ENCODE data around the gene SCAMP2. TPM values are rescaled to one million over a fixed set of nuclear protein-coding genes. Genes with fewer than 3 reads are reported as not detected.

SCAMP2 gene
- total and polyA plus RNA-seq, 2 of the 13 experiments (the other 11 are each of a cell fraction or from before 2014, with no cell fraction given): 34.8 to 121 TPM

DNA sequence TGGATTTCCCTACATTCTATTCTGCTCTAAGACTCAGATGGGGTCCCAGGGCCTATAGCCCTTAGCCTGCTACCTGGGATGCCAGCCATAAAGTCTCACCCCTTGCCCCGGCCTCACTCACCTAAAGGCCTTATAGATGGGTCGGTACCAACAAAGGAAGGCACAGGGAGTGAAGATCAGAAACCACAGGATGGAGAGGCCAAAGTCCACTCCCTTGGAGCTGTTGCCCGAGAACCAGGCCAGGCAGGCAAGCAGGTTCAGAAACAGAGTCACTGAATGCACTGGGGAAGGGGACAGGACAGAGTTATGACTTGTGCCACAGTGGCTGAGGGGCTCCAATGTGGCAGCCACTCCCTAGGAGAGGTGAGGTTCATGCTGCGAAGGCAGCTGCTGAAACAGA lies 22.8 kb downstream of the SCAMP2 start (continued):
- TF ChIP-seq NFKBIZ (CRISPR knock-in tag; IDR thresholded peaks at IDR 0.05) (no peak), ZNF337 (CRISPR knock-in tag; IDR thresholded peaks at IDR 0.05; ENCODE audit: borderline replicate concordance, low read depth) (no peak), ZNF224 (CRISPR knock-in tag; IDR thresholded peaks at IDR 0.05) (no peak), NCOA2 (CRISPR knock-in tag; IDR thresholded peaks at IDR 0.05) (no peak)

GRCh38 chr15:74847432-74847831 lies 25.7 kb downstream of the SCAMP2 start:
- peaks cover 20 to 62% of the 10 kb centered on the region in 2 experiments; a peak in 4 of 5 replicates for H3K36me3 ChIP-seq (replicated peaks in 1 of 2; ENCODE audit: control insufficient read depth in 1 of 2, insufficient read depth in 2 of 2, low read length in 2 of 2)
- FAIRE-seq: no peak
- no TSS peak for BruUV-seq (replicated peaks)
- no peaks in the 10 kb centered on the region for H3K27me3 ChIP-seq (ENCODE audit: control insufficient read depth in 1 of 2, insufficient read depth in 2 of 2, low read length in 2 of 2)
- TF ChIP-seq ZNF350 (CRISPR knock-in tag; IDR thresholded peaks at IDR 0.05; ENCODE audit: borderline replicate concordance, low read depth) (no peak), ZNF274 (CRISPR knock-in tag; IDR thresholded peaks at IDR 0.05) (no peak), ZNF512 (CRISPR knock-in tag; IDR thresholded peaks at IDR 0.05) (no peak), MXD3 (CRISPR knock-in tag; IDR thresholded peaks at IDR 0.05) (no peak), GPN1 (CRISPR knock-in tag; IDR thresholded peaks at IDR 0.05; ENCODE audit: borderline replicate concordance) (no peak), ZNF530 (CRISPR knock-in tag; IDR thresholded peaks at IDR 0.05; ENCODE audit: low read depth) (no peak), SUZ12 (IDR thresholded peaks at IDR 0.05; ENCODE audit: low read depth, low read length) (no peak), ZNF672 (CRISPR knock-in tag; IDR thresholded peaks at IDR 0.05) (no peak), ZNF382 (CRISPR knock-in tag; IDR thresholded peaks at IDR 0.05; ENCODE audit: borderline replicate concordance) (no peak), TARDBP (CRISPR knock-in tag; IDR thresholded peaks at IDR 0.05) (no peak), TIGD3 (CRISPR knock-in tag; IDR thresholded peaks at IDR 0.05; ENCODE audit: borderline replicate concordance) (no peak), ZFY (CRISPR knock-in tag; IDR thresholded peaks at IDR 0.05) (no peak), ZNF430 (CRISPR knock-in tag; IDR thresholded peaks at IDR 0.05) (no peak), ZBTB20 (CRISPR knock-in tag; IDR thresholded peaks at IDR 0.05; ENCODE audit: borderline replicate concordance, low read depth) (no peak)
- H3K27ac ChIP-seq (ENCODE audit: extremely low read length, insufficient read depth, low read length): no peak overlapping the region
- no peaks in the 10 kb centered on the region for H4K20me1 ChIP-seq (ENCODE audit: insufficient read depth, low read length)
- H3K4me1 ChIP-seq (ENCODE audit: insufficient read depth, low read length): peaks cover 20% of the 10 kb centered on the region
- H3K79me2 ChIP-seq (ENCODE audit: insufficient read depth, low read length): no peaks in the 10 kb centered on the region
- ChIA-PET POLR2A (no interaction called here), CTCF (ENCODE audit: low intra/inter-chr PET ratio, low total read pairs) (no interaction called here)
- no peak overlapping the region for H2AFZ ChIP-seq (ENCODE audit: low read length)
- no peak overlapping the region for H3K9ac ChIP-seq (ENCODE audit: insufficient read depth, low read depth, low read length)
- intact Hi-C loops (cut with micrococcal nuclease; ENCODE audit: unreplicated experiment) (no loop called here), in situ Hi-C loops (cut with HindIII; ENCODE audit: extremely low pct_ligation_motif_present, low pct_unique_long_range_greater_than_20kb) (no loop called here)
- no peak for ATAC-seq
- DNase-seq (ENCODE audit: low spot score): no peak
- H3K4me3 ChIP-seq (replicated peaks in 1 of 3; ENCODE audit: insufficient read depth in 1 of 3, low read depth in 2 of 3, low read length in 3 of 3): no peak overlapping the region
- no peaks in the 10 kb centered on the region for H3K9me3 ChIP-seq (ENCODE audit: low read length)
- WGBS (ENCODE audit: low lambda C conversion rate): 100% methylated on average over 3 of the region's 3 CpGs
- H3K4me2 ChIP-seq (ENCODE audit: low read depth, low read length): no peak overlapping the region

Data from HepG2 (cell line).